NB4 (cell line): ENCODE measurements around the gene CEPT1.

ENCODE experiments used
- CTCF ChIP-seq: IDR thresholded peaks from one replicate; pipeline ENCODE4 v1.5.1; 2012; ENCODE audit warnings: low read depth, low read length
- MAX ChIP-seq: IDR thresholded peaks from 2 replicates; pipeline ENCODE4 v1.6.1; 2011; ENCODE audit warnings: low read depth, low read length
- POLR2A ChIP-seq: IDR thresholded peaks from 2 replicates; pipeline ENCODE4 v1.6.1; 2011; ENCODE audit warnings: mild to moderate bottlenecking; ENCODE audit not compliant: insufficient read length; ENCODE audit errors: extremely low read depth

GRCh38 chr1:111192074-111192473, 52.1 kb downstream of the CEPT1 start:
- TF ChIP-seq CTCF (no peak), POLR2A (no peak), MAX (no peak)
